Bronchial epithelial cell (primary cell): ENCODE results near the gene PITRM1. TPM values are rescaled to one million over a fixed set of nuclear protein-coding genes. Genes with fewer than 3 reads are reported as not detected.

Source experiments
- DNase-seq: peaks from one replicate; pipeline ENCODE4 v3.0.0-alpha.2; 2010; ENCODE audit warnings: low read depth
- FAIRE-seq: peaks from 2 replicates; lab custom pipeline; 2011; peaks lifted over from hg19 to GRCh38; lab: Jason Lieb, UNC
- H3K27me3 ChIP-seq: 2 replicates; pipeline ENCODE4 v1.5.1; 2011; ENCODE audit warnings: low read length; ENCODE audit not compliant: control insufficient read depth, insufficient read depth
- H3K36me3 ChIP-seq: 2 replicates; pipeline ENCODE4 v1.5.1; 2011; ENCODE audit warnings: low read length; ENCODE audit not compliant: control insufficient read depth, insufficient read depth
- H3K4me3 ChIP-seq: 2 replicates; pipeline ENCODE4 v1.5.1; 2011; ENCODE audit warnings: mild to moderate bottlenecking, low read depth, low read length, control low read depth
- total RNA-seq: library from RNA; depleted of rRNA; stranded (reverse); fragments of >200 nt; gene quantifications from 2 replicates; pipeline ENCODE4 v1.2.1, GENCODE V29; 2014
- TF ChIP-seq, protein P1 (sequence below): IDR thresholded peaks from 2 replicates; pipeline ENCODE4 v1.5.1; 2011; ENCODE audit warnings: mild to moderate bottlenecking, moderate library complexity, low read length, control low read depth, inconsistent platforms; ENCODE audit not compliant: insufficient read depth, severe bottlenecking

The PITRM1 gene
- total RNA-seq, 1 donor from 2014 or later: 39.2 TPM

DNA sequence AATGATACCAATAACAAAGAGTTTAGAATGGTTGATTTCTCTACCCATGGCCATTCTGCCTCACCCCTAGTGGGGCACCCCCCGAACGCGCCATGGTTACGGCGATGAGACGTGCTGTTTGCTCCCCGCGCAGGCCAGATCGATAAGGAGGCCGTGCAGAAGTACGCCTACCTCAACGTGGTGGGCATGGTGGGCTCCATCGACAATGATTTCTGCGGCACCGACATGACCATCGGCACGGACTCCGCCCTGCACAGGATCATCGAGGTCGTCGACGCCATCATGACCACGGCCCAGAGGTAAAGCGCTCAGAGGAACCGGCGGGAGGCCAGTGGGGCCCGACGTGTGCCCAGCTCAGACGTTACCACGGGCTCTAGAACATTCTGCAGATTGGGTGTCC, 68.9 kb downstream of the PITRM1 start:
- TF ChIP-seq, protein P1, sequence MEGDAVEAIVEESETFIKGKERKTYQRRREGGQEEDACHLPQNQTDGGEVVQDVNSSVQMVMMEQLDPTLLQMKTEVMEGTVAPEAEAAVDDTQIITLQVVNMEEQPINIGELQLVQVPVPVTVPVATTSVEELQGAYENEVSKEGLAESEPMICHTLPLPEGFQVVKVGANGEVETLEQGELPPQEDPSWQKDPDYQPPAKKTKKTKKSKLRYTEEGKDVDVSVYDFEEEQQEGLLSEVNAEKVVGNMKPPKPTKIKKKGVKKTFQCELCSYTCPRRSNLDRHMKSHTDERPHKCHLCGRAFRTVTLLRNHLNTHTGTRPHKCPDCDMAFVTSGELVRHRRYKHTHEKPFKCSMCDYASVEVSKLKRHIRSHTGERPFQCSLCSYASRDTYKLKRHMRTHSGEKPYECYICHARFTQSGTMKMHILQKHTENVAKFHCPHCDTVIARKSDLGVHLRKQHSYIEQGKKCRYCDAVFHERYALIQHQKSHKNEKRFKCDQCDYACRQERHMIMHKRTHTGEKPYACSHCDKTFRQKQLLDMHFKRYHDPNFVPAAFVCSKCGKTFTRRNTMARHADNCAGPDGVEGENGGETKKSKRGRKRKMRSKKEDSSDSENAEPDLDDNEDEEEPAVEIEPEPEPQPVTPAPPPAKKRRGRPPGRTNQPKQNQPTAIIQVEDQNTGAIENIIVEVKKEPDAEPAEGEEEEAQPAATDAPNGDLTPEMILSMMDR: no peak
- no peak for DNase-seq
- peaks cover 29% of the 10 kb centered on the region for H3K36me3 ChIP-seq
- no peak for FAIRE-seq
- no peaks in the 10 kb centered on the region for H3K27me3 ChIP-seq
- H3K4me3 ChIP-seq: no peak overlapping the region

DNA sequence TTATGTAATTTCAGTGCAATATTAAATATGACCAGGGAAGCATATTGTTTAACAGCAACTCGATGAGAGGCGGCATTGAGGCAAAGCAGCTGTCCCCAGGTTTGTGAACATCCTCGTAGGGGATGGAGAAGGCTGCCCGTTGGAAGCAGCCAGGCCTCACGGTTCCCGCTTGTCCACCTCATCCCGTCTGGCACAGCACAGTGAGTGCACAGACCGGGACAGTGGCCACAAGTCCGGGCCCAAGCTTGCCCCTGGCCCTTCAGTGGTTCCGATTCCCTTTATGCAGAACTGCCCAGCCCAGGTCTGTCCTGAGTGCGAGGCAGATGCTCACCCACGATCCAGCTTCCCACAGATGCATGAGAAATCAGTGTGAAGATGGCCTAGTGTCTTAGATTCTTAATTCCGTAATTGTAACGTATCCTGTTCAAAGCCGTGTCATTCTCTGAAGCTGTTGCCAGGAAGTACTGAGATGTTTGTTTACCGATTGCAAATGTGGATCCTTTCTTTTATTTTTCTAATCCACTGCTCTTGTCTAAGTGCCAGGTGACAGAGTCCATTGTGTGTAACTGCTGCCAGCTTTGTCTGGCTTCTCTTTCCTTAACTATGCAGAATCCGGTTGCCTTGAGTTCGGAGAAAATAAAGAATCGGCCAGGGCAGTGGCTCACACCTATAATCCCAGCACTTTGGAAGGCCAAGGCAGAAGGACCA, 69.7 kb downstream of the PITRM1 start:
- TF ChIP-seq, protein P1: no peak
- Histone ChIP-seq H3K27me3 (no peaks in the 10 kb centered on the region), H3K36me3 (peaks cover 28% of the 10 kb centered on the region), H3K4me3 (no peak overlapping the region)
- FAIRE-seq (peak; percentile 95), DNase-seq (peak; percentile 52)

DNA sequence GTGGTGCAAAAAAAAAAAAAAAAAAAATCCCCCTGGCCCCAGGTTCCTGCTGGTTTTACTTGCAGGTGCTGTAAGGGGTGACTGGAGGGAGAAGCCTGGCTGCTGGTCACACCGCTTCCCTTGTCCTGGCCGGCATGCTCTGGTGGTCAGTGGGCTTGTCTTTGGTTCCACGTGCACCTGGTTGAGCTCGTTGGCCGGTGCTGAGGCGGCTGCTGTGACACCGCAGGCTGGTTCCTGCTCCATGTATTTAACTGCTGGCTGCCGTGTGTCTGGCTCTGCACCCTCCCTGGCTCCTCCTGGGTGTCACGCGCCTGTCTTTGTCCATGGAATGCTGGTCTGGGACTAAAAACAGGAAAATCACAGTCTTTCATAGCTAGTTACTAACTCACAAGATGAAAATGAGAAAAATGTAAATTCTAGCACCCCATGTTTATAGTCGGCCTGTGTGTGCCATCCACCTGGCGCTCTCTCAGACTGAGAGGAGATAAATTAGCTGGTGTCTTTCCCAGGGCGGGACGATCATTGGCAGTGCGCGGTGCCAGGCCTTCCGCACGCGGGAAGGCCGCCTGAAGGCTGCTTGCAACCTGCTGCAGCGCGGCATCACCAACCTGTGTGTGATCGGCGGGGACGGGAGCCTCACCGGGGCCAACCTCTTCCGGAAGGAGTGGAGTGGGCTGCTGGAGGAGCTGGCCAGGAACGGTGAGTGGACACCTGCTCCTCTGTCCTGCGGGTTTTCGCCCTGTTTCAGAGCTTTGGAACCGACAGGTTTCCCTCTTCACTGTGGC, 71.5 kb downstream of the PITRM1 start:
- DNase-seq (no peak), FAIRE-seq (peak; percentile 55)
- Histone ChIP-seq H3K27me3 (no peaks in the 10 kb centered on the region), H3K36me3 (peaks cover 29% of the 10 kb centered on the region), H3K4me3 (no peak overlapping the region)
- TF ChIP-seq, protein P1: no peak

DNA sequence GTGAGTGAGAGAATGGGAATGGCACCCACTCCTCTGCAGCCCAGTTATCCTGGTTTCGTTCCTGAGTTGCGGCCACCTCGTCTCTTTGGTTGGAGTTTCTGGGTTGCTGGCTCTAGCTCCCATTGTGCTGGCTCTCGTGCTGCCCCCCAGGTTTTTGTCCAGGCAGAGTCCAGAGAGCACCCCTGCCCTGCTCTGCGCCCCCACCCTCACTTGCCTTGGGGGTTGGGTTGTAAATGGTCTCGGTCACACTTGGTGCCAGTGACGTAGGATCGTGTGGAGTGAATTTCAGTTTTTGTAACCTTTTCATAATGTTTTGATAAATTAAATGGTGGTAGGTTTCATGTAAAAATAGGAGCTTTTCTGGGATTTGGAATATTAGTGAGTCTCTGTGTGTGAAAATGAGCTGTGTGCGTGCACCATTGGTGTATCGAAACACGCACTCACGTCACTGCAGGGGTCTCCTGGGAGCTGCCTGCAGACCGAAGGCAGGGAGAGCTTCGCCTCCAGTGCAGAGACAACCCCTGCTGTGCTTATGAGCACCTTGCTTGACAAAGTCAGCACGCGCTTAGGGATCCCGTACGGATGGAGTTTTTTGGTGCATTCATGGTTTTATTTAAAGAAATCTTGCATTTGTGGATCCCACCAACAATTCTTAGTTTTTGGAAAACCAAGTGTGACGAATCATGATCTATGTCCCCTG, 72.3 kb downstream of the PITRM1 start:
- no peak for DNase-seq
- TF ChIP-seq, protein P1: no peak
- no peak for FAIRE-seq
- H3K27me3 ChIP-seq: no peaks in the 10 kb centered on the region
- no peak overlapping the region for H3K4me3 ChIP-seq
- H3K36me3 ChIP-seq: peaks cover 27% of the 10 kb centered on the region

DNA sequence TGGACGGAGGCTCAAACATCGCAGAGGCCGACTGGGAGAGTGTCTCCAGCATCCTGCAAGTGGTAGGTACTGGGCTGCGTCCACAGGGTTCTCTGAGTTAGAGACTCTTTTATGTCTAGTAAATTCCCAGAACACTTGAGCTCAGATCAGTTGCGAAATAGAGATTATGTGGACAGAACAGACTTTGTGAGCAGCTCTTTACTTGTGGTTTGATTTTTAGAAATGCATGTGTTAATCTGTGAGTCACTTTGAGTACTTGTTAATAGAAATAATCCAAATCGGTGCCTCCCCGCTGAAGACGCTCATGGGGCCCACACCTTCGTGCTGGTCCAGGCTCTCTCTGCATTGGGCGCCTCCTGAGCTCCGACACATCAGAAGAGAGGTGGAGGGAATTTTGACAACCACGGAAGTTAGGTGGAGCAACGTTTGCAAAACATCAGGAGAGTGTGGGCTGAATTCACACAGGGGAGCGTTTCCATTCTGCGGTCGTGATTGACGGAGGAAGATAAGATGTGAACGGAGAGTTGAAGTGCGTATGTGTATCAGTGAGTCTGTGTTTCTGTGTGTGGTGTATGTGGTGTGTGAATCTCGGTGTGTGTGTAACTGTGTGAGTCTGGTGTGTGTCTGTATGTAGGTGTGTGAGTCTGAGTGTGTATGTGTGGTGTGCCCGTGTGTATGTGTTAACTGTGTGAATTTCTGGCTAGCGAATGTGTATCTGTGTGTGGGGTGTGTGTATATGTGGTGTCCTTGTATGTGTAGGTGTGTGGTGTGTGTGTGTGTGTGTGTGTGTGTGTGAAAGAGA, 73.1 kb downstream of the PITRM1 start:
- peak; percentile 60 for FAIRE-seq
- TF ChIP-seq, protein P1: no peak
- Histone ChIP-seq H3K4me3 (no peak overlapping the region), H3K36me3 (peaks cover 26% of the 10 kb centered on the region), H3K27me3 (no peaks in the 10 kb centered on the region)
- DNase-seq: peak; percentile 94
